NCI-H1092 treated with DMSO at 0.1 percent for 48 hours (cell line): ENCODE results near the gene ZNF609.

Experiments
- DNase-seq: peaks from one replicate; lab custom pipeline; 2025; lab: John Stamatoyannopoulos, UW

The ZNF609 gene

GRCh38 chr15:64460206-64460723, at the start of gene ZNF609:
TSS of gene ZNF609 (plus strand) at chr15:64460578. CDS start at chr15:64499420, 38,842 bp downstream.
- peak; percentile 80 for DNase-seq

GRCh38 chr15:64412216-64412615, 48.2 kb upstream of the ZNF609 start:
- no peak for DNase-seq

GRCh38 chr15:64422697-64423096, 37.7 kb upstream of the ZNF609 start:
- DNase-seq = no peak

- no peak for DNase-seq
Measured at GRCh38 chr15:64423970-64424369, 36.4 kb upstream of the ZNF609 start.

- DNase-seq = no peak
Measured at GRCh38 chr15:64425221-64425620, 35.2 kb upstream of the ZNF609 start.

GRCh38 chr15:64426845-64427465, 33.4 kb upstream of the ZNF609 start:
- peak; percentile 23 for DNase-seq

GRCh38 chr15:64429448-64429847, 30.9 kb upstream of the ZNF609 start:
- DNase-seq = no peak

- peak; percentile 51 for DNase-seq
Measured at GRCh38 chr15:64430000-64430735, 30.2 kb upstream of the ZNF609 start.

- DNase-seq = no peak
Measured at GRCh38 chr15:64437982-64438381, 22.4 kb upstream of the ZNF609 start.

GRCh38 chr15:64438653-64439447, 21.5 kb upstream of the ZNF609 start:
- DNase-seq = no peak

- no peak for DNase-seq
Measured at GRCh38 chr15:64441852-64442251, 18.5 kb upstream of the ZNF609 start.

- no peak for DNase-seq
Measured at GRCh38 chr15:64443016-64443415, 17.4 kb upstream of the ZNF609 start.

- no peak for DNase-seq
Measured at GRCh38 chr15:64443747-64444621, 16.4 kb upstream of the ZNF609 start.

GRCh38 chr15:64444836-64445235, 15.5 kb upstream of the ZNF609 start:
- DNase-seq = no peak

GRCh38 chr15:64447536-64448315, 12.7 kb upstream of the ZNF609 start:
- DNase-seq = no peak

- DNase-seq = peak; percentile 84
Measured at GRCh38 chr15:64452988-64453688, 7.2 kb upstream of the ZNF609 start.

- no peak for DNase-seq
Measured at GRCh38 chr15:64453689-64454037, 6.7 kb upstream of the ZNF609 start.

- DNase-seq = no peak
Measured at GRCh38 chr15:64454282-64454681, 6.1 kb upstream of the ZNF609 start.

GRCh38 chr15:64455961-64456371, 4.4 kb upstream of the ZNF609 start:
- DNase-seq = no peak

- DNase-seq = no peak
Measured at GRCh38 chr15:64456634-64457108, 3.7 kb upstream of the ZNF609 start.
